OCI-LY3 (cell line): ENCODE measurements around the gene CFAP410.

Experiments used
- H2AFZ ChIP-seq: fragments of 200-600, 300-600 bp; shearing (Covaris generic); 2 replicates; pipeline ENCODE4 v1.6.0; 2014; ENCODE audit warnings: antibody characterized with exemption, low read depth, low read length
- H3K27ac ChIP-seq: fragments of 200-600, 300-600 bp; sonication (generic); 2 replicates; pipeline ENCODE4 v1.5.1; 2014; ENCODE audit warnings: mild to moderate bottlenecking, low read length, moderate library complexity, mixed read lengths
- H3K27me3 ChIP-seq: fragments of 200-600, 300-600 bp; sonication (generic); 2 replicates; pipeline ENCODE4 v1.6.1; 2014; ENCODE audit warnings: low read depth, low read length, mixed read lengths
- H3K36me3 ChIP-seq: fragments of 200-600, 300-600 bp; sonication (generic); replicated peaks from 2 replicates; pipeline ENCODE3; 2014; ENCODE audit warnings: low read depth, low read length, mixed read lengths
- H3K4me1 ChIP-seq: fragments of 300-600, 200-600 bp; sonication (generic); 2 replicates; pipeline ENCODE4 v1.6.1; 2014; ENCODE audit warnings: low read length, mixed read lengths
- H3K4me2 ChIP-seq: fragments of 200-600, 300-600 bp; sonication (generic); 2 replicates; pipeline ENCODE4 v1.6.1; 2014; ENCODE audit warnings: low read length, mixed read lengths
- H3K4me3 ChIP-seq: fragments of 300-600, 200-600 bp; sonication (generic); 2 replicates; pipeline ENCODE4 v1.5.1; 2014; ENCODE audit warnings: antibody characterized with exemption, mild to moderate bottlenecking, low read length, moderate library complexity
- H3K79me2 ChIP-seq: fragments of 300-600, 200-600 bp; shearing (Covaris generic); 2 replicates; pipeline ENCODE4 v1.6.1; 2014; ENCODE audit warnings: mild to moderate bottlenecking, low read length, mixed read lengths
- H3K9ac ChIP-seq: fragments of 300-600, 200-600 bp; shearing (Covaris generic); 2 replicates; pipeline ENCODE4 v1.6.0; 2014; ENCODE audit warnings: mild to moderate bottlenecking, low read length, moderate library complexity
- H3K9me3 ChIP-seq: fragments of 200-600, 300-600 bp; shearing (Covaris generic); 2 replicates; pipeline ENCODE4 v1.6.1; 2014; ENCODE audit warnings: low read length, mixed read lengths; ENCODE audit not compliant: insufficient read depth
- H4K20me1 ChIP-seq: fragments of 200-600, 300-600 bp; sonication (generic); 2 replicates; pipeline ENCODE4 v1.6.1; 2016; ENCODE audit warnings: low read length, mixed read lengths; ENCODE audit not compliant: insufficient read depth
- CTCF ChIP-seq: fragments of 200-600, 300-600 bp; sonication (generic); IDR thresholded peaks from 2 replicates; pipeline ENCODE4 v1.5.1; 2014; ENCODE audit warnings: antibody characterized with exemption, low read length, low read depth
- EZH2phosphoT487 ChIP-seq: fragments of 200-600 bp; shearing (Covaris generic); IDR thresholded peaks from 2 replicates; pipeline ENCODE4 v1.6.1; 2018; ENCODE audit warnings: antibody characterized with exemption, mixed run types, low read depth

Gene CFAP410

GRCh38 chr21:44375761-44376241, 36.6 kb upstream of the CFAP410 start:
- H4K20me1 ChIP-seq, result no peaks in the 10 kb centered on the region

GRCh38 chr21:44375281-44375651, 36.1 kb upstream of the CFAP410 start:
- peaks cover 32% of the 10 kb centered on the region for H3K36me3 ChIP-seq
- no peaks in the 10 kb centered on the region for H3K27me3 ChIP-seq
- no peak overlapping the region for H3K4me2 ChIP-seq
- no peaks in the 10 kb centered on the region for H4K20me1 ChIP-seq
- H3K4me3 ChIP-seq, result no peak overlapping the region
- H3K9ac ChIP-seq, result no peak overlapping the region
- H3K9me3 ChIP-seq, result no peaks in the 10 kb centered on the region
- no peaks in the 10 kb centered on the region for H3K79me2 ChIP-seq
- H3K4me1 ChIP-seq, result no peaks in the 10 kb centered on the region
- TF ChIP-seq CTCF, result no peak
- TF ChIP-seq EZH2phosphoT487, result no peak
- H3K27ac ChIP-seq, result no peak overlapping the region
- no peak overlapping the region for H2AFZ ChIP-seq

More at GRCh38 chr21:44375761-44376241, 36.6 kb upstream of the CFAP410 start:
- Histone ChIP-seq H3K4me2 (no peak overlapping the region), H3K9me3 (no peaks in the 10 kb centered on the region), H3K9ac (no peak overlapping the region), H3K79me2 (no peaks in the 10 kb centered on the region), H3K4me1 (no peaks in the 10 kb centered on the region), H3K36me3 (peaks cover 34% of the 10 kb centered on the region), H2AFZ (no peak overlapping the region), H3K27me3 (no peaks in the 10 kb centered on the region), H3K27ac (no peak overlapping the region), H3K4me3 (no peak overlapping the region)
- TF ChIP-seq CTCF, result no peak
- TF ChIP-seq EZH2phosphoT487, result no peak

- H3K4me1 ChIP-seq, result no peaks in the 10 kb centered on the region
- no peak overlapping the region for H3K9ac ChIP-seq
- no peak overlapping the region for H3K4me3 ChIP-seq
- peaks cover 29% of the 10 kb centered on the region for H3K36me3 ChIP-seq
- no peaks in the 10 kb centered on the region for H3K9me3 ChIP-seq
- no peaks in the 10 kb centered on the region for H3K27me3 ChIP-seq
- H3K4me2 ChIP-seq, result no peak overlapping the region
- no peak overlapping the region for H3K27ac ChIP-seq
- H2AFZ ChIP-seq, result no peak overlapping the region
- H4K20me1 ChIP-seq, result no peaks in the 10 kb centered on the region
- TF ChIP-seq CTCF, result no peak
- no peak for TF ChIP-seq EZH2phosphoT487
- H3K79me2 ChIP-seq, result no peaks in the 10 kb centered on the region
These were observed 35.6 kb upstream of the CFAP410 start for GRCh38 chr21:44374601-44375280.

- TF ChIP-seq CTCF (no peak), EZH2phosphoT487 (no peak)
- Histone ChIP-seq H3K4me3 (no peak overlapping the region), H3K27me3 (no peaks in the 10 kb centered on the region), H3K4me2 (no peak overlapping the region), H3K9me3 (no peaks in the 10 kb centered on the region), H3K79me2 (no peaks in the 10 kb centered on the region), H3K4me1 (no peaks in the 10 kb centered on the region), H2AFZ (no peak overlapping the region), H4K20me1 (no peaks in the 10 kb centered on the region), H3K27ac (no peak overlapping the region), H3K9ac (no peak overlapping the region), H3K36me3 (peaks cover 27% of the 10 kb centered on the region)
These were observed 33.4 kb upstream of the CFAP410 start for GRCh38 chr21:44372616-44373015.
